HepG2 (cell line): ENCODE results near the gene NFATC1. TPM values are rescaled to one million over a fixed set of nuclear protein-coding genes. Genes with fewer than 3 reads are reported as not detected.

Experiments
- ATAC-seq: fragments of 200-7000 bp; cut with Tn5 transposase; 3 replicates; pipeline ENCODE4 v1.9.1; 2020; ENCODE audit warnings: mild to moderate bottlenecking, moderate library complexity
- BruUV-seq: library from RNA; stranded (reverse); fragments of 400-500 nt; replicated peaks from 2 replicates; lab custom pipeline; 2021; lab: Mats Ljungman, UMichigan
- CTCF ChIA-PET: fragments of 300-600 bp; formaldehyde crosslinking; extraction: SDS; loops from one replicate; lab custom pipeline; 2021; ENCODE audit warnings: low total read pairs, inconsistent platforms, low intra/inter-chr PET ratio; lab: Yijun Ruan, JAX
- POLR2A ChIA-PET: fragments of 350-600 bp; sonication (Branson Sonifier 250); formaldehyde crosslinking; loops from one replicate; lab custom pipeline; 2020; ENCODE audit warnings: antibody characterized with exemption, inconsistent platforms; lab: Yijun Ruan, JAX
- DNase-seq: peaks from one replicate; pipeline ENCODE4 v3.0.0-alpha.2; 2015; ENCODE audit warnings: low spot score
- FAIRE-seq: peaks from 3 replicates; lab custom pipeline; 2011; peaks lifted over from hg19 to GRCh38; lab: Jason Lieb, UNC
- H2AFZ ChIP-seq: one replicate; pipeline ENCODE4 v1.6.1; 2011; ENCODE audit warnings: low read length, inconsistent platforms
- H3K27ac ChIP-seq: fragments of 300-600 bp; 3 replicates; pipeline ENCODE4 v1.8.0; 2011; ENCODE audit warnings: mixed run types, mild to moderate bottlenecking, mixed read lengths, low read length, inconsistent platforms; ENCODE audit not compliant: insufficient read depth; ENCODE audit errors: extremely low read length
- H3K27me3 ChIP-seq, 2 experiments: fragments of 200-600 bp in 1 of 2; 2 replicates in 1 of 2; 3 replicates in 1 of 2; pipeline versions ENCODE4 v1.6.0 to v1.8.0; 2011; ENCODE audit warnings: low read length in 2 of 2, mild to moderate bottlenecking in 2 of 2, moderate library complexity in 2 of 2, inconsistent platforms in 1 of 2; ENCODE audit not compliant: insufficient read depth in 2 of 2, control insufficient read depth in 1 of 2
- H3K36me3 ChIP-seq, 2 experiments: fragments of 200-600 bp in 1 of 2; replicated peaks in 1 of 2; 2 replicates in 1 of 2; 3 replicates in 1 of 2; pipeline versions ENCODE4 v1.5.1 to v1.8.0; 2011; ENCODE audit warnings: low read length in 2 of 2, inconsistent platforms in 1 of 2; ENCODE audit not compliant: insufficient read depth in 2 of 2, control insufficient read depth in 1 of 2
- H3K4me1 ChIP-seq: 2 replicates; pipeline ENCODE4 v1.5.1; 2012; ENCODE audit warnings: low read length, inconsistent platforms; ENCODE audit not compliant: insufficient read depth
- H3K4me2 ChIP-seq: 2 replicates; pipeline ENCODE4 v1.6.0; 2011; ENCODE audit warnings: low read depth, low read length, inconsistent platforms
- H3K4me3 ChIP-seq, 3 experiments: fragments of 200-600 bp in 1 of 3; sonication (generic), shearing (Covaris generic) in 1 of 3; replicated peaks in 1 of 3; 2 replicates each; pipeline ENCODE4 v1.5.1; 2011 to 2016; ENCODE audit warnings: low read length in 3 of 3, inconsistent platforms in 2 of 3, low read depth in 2 of 3, mild to moderate bottlenecking in 2 of 3, control low read depth in 1 of 3, mixed read lengths in 1 of 3; ENCODE audit not compliant: insufficient read depth in 1 of 3
- H3K79me2 ChIP-seq: one replicate; pipeline ENCODE4 v1.6.1; 2011; ENCODE audit warnings: low read length, inconsistent platforms; ENCODE audit not compliant: insufficient read depth
- H3K9ac ChIP-seq: 2 replicates; pipeline ENCODE4 v1.6.0; 2011; ENCODE audit warnings: mild to moderate bottlenecking, low read depth, low read length, inconsistent platforms; ENCODE audit not compliant: insufficient read depth
- H3K9me3 ChIP-seq: 2 replicates; pipeline ENCODE4 v1.5.1; 2012; ENCODE audit warnings: mild to moderate bottlenecking, low read length
- H4K20me1 ChIP-seq: 2 replicates; pipeline ENCODE4 v1.6.0; 2011; ENCODE audit warnings: inconsistent platforms, mild to moderate bottlenecking, low read length, moderate library complexity; ENCODE audit not compliant: insufficient read depth
- MTA3 ChIP-seq: sonication (generic); formaldehyde crosslinking; IDR thresholded peaks from 2 replicates; pipeline ENCODE4 v1.4.0; 2020; ENCODE audit warnings: missing genetic modification reagents
- STAG1 ChIP-seq: sonication (generic); formaldehyde crosslinking; IDR thresholded peaks from 2 replicates; pipeline ENCODE4 v1.4.0; 2020; ENCODE audit warnings: missing genetic modification reagents
- ZNF205 ChIP-seq: IDR thresholded peaks from 2 replicates; pipeline ENCODE4 v1.6.1; 2018; ENCODE audit warnings: missing biosample characterization, missing genetic modification reagents
- ZNF354B ChIP-seq: sonication (generic); formaldehyde crosslinking; IDR thresholded peaks from 2 replicates; pipeline ENCODE4 v1.8.0; 2022; ENCODE audit warnings: mild to moderate bottlenecking, missing genetic modification reagents
- ZNF530 ChIP-seq: sonication (generic); formaldehyde crosslinking; IDR thresholded peaks from 2 replicates; pipeline ENCODE4 v1.5.0; 2020; ENCODE audit warnings: low read depth, mild to moderate bottlenecking, missing genetic modification reagents
- ZNF598 ChIP-seq: sonication (generic); formaldehyde crosslinking; IDR thresholded peaks from 2 replicates; pipeline ENCODE4 v1.5.1; 2020; ENCODE audit warnings: mild to moderate bottlenecking, missing genetic modification reagents, borderline replicate concordance
- WGBS: methylation state at CpG from one replicate; pipeline ENCODE4 v1.1.6; 2017; ENCODE audit warnings: low lambda C conversion rate; 5-methylcytosine and 5-hydroxymethylcytosine counted together
- in situ Hi-C: cut with HindIII; loops from 2 replicates; pipeline ENCODE4 v1.10.0; 2017; ENCODE audit warnings: low pct_unique_long_range_greater_than_20kb; ENCODE audit not compliant: extremely low pct_ligation_motif_present
- intact Hi-C: fragments of 100-400 bp; cut with micrococcal nuclease; formaldehyde crosslinking; loops from one replicate; pipeline ENCODE4 v1.10.0; 2022; ENCODE audit not compliant: unreplicated experiment
- polyA plus RNA-seq, 8 experiments: library from polyadenylated mRNA; depleted of rRNA in 3 of 8; stranded (reverse) in 7 of 8; unstranded in 1 of 8; fragments of >200 nt; fragmentation: Illumina TruSeq in 4 of 8; extraction: Trizol in 4 of 8; gene quantifications; 2 replicates each; pipeline versions ENCODE4 v1.2.1 to v1.2.3, GENCODE V29; 2011 to 2016; ENCODE audit warnings: low read depth in 4 of 8, missing spikeins in 1 of 8, mixed read lengths in 1 of 8; ENCODE audit not compliant: insufficient read depth in 1 of 8
- total RNA-seq, 5 experiments: library from RNA; depleted of rRNA; stranded (reverse); fragments of >200 nt; fragmentation: Illumina TruSeq; extraction: Trizol; gene quantifications; 2 replicates each; pipeline ENCODE4 v1.2.3, GENCODE V29; 2016; ENCODE audit warnings: low read depth in 1 of 5
- TF ChIP-seq, protein P1 (sequence below): sonication (generic); formaldehyde crosslinking; conservative IDR thresholded peaks from 2 replicates; pipeline ENCODE4 v1.8.0; 2022; ENCODE audit warnings: missing genetic modification reagents

The NFATC1 gene
- total and polyA plus RNA-seq, 2 of the 13 experiments (the other 11 are each of a cell fraction or from before 2014, with no cell fraction given) = not detected

GRCh38 chr18:79511671-79512301 lies 116.1 kb downstream of the NFATC1 start:
- ATAC-seq (no peak), FAIRE-seq (no peak), DNase-seq (no peak)
- Histone ChIP-seq H3K9ac (no peak overlapping the region), H2AFZ (no peak overlapping the region), H3K36me3 (no peaks in the 10 kb centered on the region), H4K20me1 (no peaks in the 10 kb centered on the region), H3K4me3 (no peak overlapping the region), H3K9me3 (no peaks in the 10 kb centered on the region), H3K4me2 (no peak overlapping the region), H3K79me2 (no peaks in the 10 kb centered on the region), H3K4me1 (peaks cover 6% of the 10 kb centered on the region; the same call in 1 of the 2 replicates), H3K27ac (no peak overlapping the region), H3K27me3 (peaks cover 14 to 73% of the 10 kb centered on the region in 2 experiments)
- WGBS = 41% methylated on average over 6 of the region's 32 CpGs
- CTCF ChIA-PET = no interaction called here
- BruUV-seq = no TSS peak
- POLR2A ChIA-PET = no interaction called here
- intact Hi-C loops = no loop called here
- TF ChIP-seq MTA3 (CRISPR knock-in tag) (no peak), STAG1 (CRISPR knock-in tag) (no peak), ZNF598 (no peak), ZNF354B (CRISPR knock-in tag) (no peak), ZNF205 (CRISPR knock-in tag) (no peak)
- in situ Hi-C loops = no loop called here

DNA sequence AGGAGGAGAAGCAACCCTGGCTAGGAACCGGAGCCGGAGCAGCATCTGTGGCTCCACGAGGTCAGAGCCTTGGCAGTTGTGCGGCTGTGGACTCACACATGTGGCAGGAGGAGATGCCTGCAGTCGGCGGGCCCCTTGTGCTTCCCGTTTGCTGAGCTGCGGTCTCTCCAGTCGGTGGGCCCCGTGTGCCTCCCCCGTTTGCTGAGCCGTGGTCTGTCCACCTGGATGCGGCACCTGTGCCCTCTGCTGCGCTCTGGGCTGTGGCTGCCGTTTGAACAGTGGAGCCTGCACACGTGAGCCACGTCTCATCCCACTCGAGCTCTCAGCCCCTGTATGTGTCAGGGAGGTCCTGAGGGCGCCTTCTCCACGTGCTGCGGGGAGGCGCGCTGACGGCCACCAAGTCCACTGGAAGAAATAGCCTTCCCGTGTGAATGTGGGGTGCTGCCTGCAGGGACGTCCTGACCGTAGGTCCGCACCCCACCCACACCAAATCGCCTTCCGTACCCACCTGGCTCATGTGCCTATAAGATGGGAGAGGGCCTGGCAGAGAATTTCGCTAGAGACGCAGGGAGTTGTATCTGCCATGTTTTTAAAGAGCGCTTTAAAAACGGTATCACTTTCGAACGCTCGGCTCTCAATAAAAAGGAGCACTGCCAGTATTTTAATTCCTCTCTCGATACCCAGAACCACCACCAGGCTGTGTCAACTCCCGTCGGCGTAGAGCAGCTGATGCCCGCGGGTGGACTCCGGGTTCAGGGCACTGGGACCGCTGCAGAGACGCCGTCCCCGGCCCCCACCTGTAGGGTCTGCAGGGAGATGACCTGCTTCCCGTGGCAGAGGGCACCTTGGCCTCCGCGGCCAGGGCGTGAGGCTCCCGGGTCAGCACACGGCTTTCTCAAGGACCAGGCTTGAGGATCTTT lies 117.0 kb downstream of the NFATC1 start:
- no peaks in the 10 kb centered on the region for H3K36me3 ChIP-seq
- POLR2A ChIA-PET = no interaction called here
- no peaks in the 10 kb centered on the region for H3K9me3 ChIP-seq
- H3K4me2 ChIP-seq = no peak overlapping the region
- no peak overlapping the region for H2AFZ ChIP-seq
- in situ Hi-C loops (no loop called here), intact Hi-C loops (no loop called here)
- peaks cover 11 to 69% of the 10 kb centered on the region in 2 experiments; a peak in 4 of 5 replicates for H3K27me3 ChIP-seq
- H3K9ac ChIP-seq = no peak overlapping the region
- DNase-seq (no peak), ATAC-seq (no peak)
- H3K4me1 ChIP-seq = peaks cover 6% of the 10 kb centered on the region; the same call in 1 of the 2 replicates
- no peaks in the 10 kb centered on the region for H3K79me2 ChIP-seq
- 58% methylated on average over 25 of the region's 54 CpGs for WGBS
- no TSS peak for BruUV-seq
- no peak overlapping the region for H3K4me3 ChIP-seq
- TF ChIP-seq ZNF530 (CRISPR knock-in tag) = no peak
- TF ChIP-seq, protein P1, sequence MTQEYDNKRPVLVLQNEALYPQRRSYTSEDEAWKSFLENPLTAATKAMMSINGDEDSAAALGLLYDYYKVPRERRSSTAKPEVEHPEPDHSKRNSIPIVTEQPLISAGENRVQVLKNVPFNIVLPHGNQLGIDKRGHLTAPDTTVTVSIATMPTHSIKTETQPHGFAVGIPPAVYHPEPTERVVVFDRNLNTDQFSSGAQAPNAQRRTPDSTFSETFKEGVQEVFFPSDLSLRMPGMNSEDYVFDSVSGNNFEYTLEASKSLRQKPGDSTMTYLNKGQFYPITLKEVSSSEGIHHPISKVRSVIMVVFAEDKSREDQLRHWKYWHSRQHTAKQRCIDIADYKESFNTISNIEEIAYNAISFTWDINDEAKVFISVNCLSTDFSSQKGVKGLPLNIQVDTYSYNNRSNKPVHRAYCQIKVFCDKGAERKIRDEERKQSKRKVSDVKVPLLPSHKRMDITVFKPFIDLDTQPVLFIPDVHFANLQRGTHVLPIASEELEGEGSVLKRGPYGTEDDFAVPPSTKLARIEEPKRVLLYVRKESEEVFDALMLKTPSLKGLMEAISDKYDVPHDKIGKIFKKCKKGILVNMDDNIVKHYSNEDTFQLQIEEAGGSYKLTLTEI (CRISPR knock-in tag) = no peak
- TF ChIP-seq ZNF598 = no peak
- TF ChIP-seq, all 625 proteins: peak for 0
- Histone ChIP-seq H3K27ac (no peak overlapping the region), H4K20me1 (no peaks in the 10 kb centered on the region)
- CTCF ChIA-PET = no interaction called here
- FAIRE-seq = no peak
